GM18526 (cell line): Measurements from ENCODE around the gene RHEB.

ENCODE experiments used
- POLR2A ChIP-seq: IDR thresholded peaks from 3 replicates; pipeline ENCODE4 v1.6.1; 2011; ENCODE audit not compliant: insufficient read length; ENCODE audit errors: extremely low read depth

The RHEB gene

DNA sequence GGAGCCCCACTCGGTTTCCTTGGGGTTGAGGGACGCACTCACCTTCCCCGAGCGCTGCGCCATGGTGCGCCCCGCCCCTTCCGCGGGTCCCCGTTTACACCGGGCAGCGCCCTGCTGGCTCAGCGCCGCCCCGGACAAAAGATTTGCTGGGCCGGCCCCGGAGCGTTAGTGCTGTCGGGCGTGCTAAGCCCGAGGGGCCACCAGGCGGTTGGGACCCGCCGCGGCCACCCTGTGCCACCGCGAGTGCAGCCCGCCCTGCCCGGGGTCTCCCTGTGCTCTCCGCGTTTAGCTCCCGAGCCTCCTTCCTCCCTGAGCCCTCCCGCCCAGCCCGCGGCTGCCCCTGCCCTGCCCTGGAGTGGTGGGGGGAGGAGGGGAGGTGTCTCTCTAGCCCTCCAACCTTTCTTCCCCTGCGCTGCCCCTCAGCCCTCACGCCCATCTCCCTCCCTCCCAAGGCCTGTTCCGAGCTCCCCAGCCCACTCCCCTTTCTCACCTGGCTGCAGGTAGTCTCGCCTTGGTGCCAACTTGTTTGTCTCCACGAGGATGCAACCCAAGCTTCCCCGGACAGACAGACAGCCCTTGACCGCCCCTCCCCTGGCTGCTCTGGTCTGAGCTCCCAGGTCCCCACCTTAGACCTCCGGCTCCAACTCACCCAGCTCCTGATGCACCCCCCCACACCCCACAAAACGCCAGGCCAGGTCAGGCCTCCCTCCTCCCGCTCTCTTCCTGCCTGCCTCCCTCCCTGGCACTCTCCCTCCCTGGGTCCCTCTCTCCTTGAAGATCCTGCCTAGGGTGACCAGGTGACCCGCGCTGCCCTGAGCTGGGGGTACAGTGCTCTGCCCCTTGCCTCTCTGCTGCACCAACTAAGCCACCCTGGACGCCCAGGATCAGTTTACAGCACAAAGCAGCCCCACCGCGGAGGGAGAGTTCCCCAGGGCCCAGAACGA, 79.6 kb downstream of the RHEB start, which contains the start of gene CRYGN:
TSS of gene CRYGN (minus strand) at position 287 of the 944 bp plus-strand sequence. CDS start at position 63, 224 bp downstream.
- TF ChIP-seq POLR2A = no peak

GRCh38 chr7:151438864-151439601, 80.7 kb downstream of the RHEB start:
- TF ChIP-seq POLR2A = no peak

DNA sequence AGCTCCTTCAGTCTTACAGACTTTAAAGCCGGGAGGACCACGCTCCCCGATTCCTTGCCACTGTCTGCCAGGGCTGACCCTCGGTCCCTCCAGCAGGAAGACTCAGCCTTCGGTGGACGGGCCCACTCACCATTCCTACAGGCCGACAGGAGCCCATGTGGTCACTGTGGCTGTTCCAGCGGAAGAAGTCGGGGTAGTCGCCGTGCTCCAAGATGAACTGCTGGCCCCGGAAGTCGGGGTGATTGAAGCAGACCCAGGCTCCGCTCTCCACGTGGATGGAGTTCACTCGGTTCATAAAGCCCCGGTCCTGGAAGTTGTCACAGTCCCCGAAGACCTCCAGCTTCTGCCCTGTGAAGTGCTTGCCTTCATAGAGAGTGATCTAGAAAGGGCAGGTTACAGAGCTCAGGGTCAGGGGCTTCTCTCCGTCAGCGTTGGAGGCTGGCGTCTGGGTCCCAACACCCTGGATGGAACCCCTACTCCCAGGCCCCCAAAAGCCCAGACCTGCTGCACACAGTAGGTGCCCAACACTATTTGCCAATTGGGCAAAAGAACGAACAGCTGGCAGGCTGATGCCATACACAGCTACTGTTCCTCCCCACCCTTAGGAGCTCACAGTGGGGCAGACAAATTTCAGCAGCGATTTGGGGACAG, 81.7 kb downstream of the RHEB start:
- no peak for TF ChIP-seq POLR2A

GRCh38 chr7:151437159-151437553, 82.5 kb downstream of the RHEB start:
- TF ChIP-seq POLR2A = no peak

- no peak for TF ChIP-seq POLR2A
Measured at GRCh38 chr7:151436446-151437158, 83.1 kb downstream of the RHEB start.

DNA sequence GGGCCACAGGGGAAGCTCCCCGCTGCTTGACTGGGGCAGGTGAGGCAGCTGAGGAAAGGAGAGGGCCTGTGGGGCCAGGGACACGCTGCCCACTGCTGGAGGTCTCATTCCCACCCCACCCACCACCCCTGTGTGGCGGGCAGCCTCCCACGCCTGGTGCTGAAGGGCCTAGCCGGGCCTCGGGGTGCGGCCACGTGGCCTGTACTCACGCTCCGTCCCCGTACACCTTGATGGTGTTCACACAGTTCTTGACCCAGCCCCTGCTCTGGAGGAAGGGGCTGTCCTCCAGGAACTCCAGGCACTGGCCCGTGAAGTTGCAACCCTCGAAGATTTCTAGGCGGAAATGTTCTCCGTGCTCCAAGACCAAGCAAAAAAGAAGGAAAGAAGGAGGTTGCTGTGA, 83.7 kb downstream of the RHEB start:
- no peak for TF ChIP-seq POLR2A

- TF ChIP-seq POLR2A = no peak
Measured at GRCh38 chr7:151435103-151435916, 84.4 kb downstream of the RHEB start.

DNA sequence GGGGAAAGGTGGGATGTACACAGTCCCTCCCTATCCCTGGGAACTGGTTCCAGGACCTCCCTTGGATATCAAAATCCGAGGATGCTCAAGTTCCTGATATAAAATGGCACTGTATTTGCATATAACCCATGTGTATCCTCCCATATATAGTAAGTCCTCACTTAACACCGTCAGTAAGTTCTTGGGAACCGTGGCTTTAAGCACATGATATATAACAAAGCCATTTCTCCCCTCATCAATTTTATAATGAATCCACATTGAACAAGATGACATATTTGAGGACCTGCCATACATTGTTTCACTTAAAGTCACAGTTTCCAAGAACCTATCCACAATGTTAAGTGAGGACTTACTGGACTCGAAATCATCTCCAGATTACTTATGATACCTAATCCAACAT, 85.1 kb downstream of the RHEB start:
- no peak for TF ChIP-seq POLR2A

DNA sequence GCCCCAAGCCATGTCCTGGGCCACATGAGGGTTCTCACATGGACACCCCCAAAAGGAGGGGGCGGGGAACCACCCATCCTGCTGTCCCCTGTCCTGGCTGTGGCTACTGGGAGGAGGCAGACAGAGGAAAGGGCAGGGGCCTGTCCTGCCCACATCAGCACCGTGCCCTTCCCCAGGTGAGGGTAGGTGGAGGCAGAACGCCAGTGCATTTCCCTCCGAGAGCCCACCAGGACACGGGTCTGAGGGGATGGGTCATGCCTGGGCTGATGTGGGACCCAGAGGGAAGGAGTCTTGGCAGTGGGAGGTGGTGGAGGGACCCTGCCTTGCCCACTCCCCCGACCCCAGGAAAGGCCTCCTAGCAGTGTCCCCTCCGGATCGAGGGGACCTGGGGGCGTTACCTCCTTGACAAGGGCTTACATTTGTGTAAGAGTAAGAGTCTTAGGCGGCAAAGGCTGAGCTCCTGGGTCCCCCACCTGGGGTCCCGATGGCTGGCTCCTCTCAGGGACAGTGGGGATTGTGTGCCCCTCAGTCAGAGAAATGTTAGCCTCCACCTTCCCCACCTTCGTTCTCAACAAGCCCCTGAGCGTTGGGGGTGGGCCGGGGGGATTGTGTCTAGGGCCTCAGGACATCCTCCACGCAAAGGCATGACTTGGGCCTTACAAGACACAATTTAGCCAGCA, 85.8 kb downstream of the RHEB start:
- no peak for TF ChIP-seq POLR2A

DNA sequence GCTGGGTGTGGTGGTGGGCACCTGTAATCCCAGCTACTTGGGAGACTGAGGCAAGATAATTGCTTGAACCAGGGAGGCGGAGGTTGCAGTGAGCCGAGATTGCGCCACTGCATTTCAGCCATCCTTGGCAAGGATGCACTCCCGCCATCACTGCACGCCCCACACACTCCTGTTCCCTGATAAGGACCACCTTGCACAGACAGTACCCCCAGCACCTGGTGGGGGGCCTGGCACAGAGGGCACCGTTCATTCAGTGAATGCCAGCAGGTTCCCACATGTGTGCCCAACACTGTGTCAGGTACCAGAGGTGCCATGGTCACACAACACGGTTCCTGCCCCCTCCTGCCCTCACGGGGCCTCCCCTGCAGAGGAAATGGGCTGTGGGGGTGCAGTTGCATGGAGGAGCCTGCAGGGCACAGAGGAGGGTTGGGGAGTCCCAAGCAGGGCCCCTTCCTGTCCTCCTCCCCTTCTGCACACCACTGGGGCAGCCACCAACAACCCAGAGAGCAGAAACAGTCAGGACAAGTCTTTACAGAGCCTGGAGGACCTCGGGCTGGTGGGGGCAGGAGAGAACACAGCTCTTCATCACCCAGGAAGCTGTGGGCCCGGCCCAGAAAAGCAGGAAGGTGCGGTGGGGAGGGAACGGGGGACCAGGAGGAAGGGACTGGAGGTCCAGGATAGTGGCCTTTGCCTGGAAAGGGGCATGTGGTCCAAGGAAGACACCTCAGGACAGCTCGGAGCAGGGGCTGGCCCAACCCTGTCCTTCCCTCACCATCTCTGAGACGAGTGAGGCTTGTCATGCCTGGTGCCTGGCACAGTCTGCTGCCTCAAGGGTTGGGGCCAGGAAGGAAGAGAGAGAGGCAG, 86.8 kb downstream of the RHEB start:
- TF ChIP-seq POLR2A = no peak

DNA sequence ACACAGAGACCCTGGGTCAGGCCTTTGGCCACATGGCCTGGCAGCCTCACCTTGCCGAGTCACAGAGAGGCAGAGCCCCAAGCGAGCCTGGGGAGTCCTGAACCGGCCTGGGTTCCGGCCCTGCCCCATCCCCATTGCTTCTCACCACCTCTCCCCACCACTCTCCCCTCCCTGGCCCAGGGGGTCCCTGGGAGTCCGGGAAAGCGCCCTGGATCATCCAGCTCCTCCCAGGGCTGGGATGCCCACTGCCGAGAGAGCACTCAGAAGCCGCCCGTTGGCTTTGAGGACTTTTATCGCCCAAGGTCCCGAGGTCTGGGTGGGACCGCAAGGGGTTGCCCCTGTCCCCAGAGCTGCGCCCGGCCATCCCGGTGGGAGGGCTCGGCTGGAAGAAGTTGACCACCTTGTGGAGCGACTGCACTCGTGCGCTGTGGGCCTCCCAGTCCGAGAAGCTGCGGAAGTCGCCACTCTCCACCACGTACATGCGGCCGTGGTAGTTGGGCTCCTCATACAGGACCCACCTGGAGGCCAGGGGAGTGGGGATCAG, 87.9 kb downstream of the RHEB start:
- TF ChIP-seq POLR2A = no peak

DNA sequence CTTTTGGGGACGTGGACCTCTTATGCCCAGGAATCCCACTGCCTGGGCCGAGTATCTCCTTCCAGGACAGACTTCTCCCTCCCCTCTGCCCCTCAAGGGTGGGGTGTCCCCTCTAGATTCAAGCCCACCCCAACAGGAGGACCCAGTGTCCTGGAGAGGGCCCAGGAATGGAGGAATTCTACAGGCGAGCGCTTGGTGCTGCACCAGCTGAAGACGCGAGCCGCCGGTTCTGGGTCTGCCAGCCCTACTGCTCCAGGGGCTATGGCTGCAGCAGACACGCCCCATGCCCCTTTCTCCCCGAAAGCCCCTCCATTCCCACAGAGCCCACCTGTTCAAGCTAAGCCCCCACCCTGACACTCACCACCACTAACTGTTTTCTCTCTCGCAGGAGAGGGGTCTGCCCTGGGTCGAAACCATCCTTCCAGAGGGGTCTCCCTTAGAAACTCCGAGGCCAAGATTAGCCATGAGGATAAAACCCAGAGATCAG, 88.4 kb downstream of the RHEB start:
- no peak for TF ChIP-seq POLR2A

- no peak for TF ChIP-seq POLR2A
Measured at GRCh38 chr7:151430391-151431205, 89.1 kb downstream of the RHEB start.
